Esophagus squamous epithelium (tissue), 5 donors: ENCODE measurements around the gene PFKFB4. TPM values are rescaled to one million over a fixed set of nuclear protein-coding genes. Genes with fewer than 3 reads are reported as not detected.

Source experiments
- DNase-seq: peaks from one replicate; lab custom pipeline; 2025; lab: John Stamatoyannopoulos, UW
- H3K27ac ChIP-seq, 4 donors: fragments of 200-600 bp; sonication (generic); one replicate each; pipeline ENCODE4 v1.5.1; 2016 to 2019; ENCODE audit warnings: mild to moderate bottlenecking in 1 of 4
- H3K27me3 ChIP-seq, 4 donors: fragments of 200-600 bp; sonication (generic); 1 replicate in 3 of 4; 2 replicates in 1 of 4; pipeline versions ENCODE4 v1.5.1 to v1.6.0; 2017 to 2021; ENCODE audit warnings: antibody characterized with exemption in 1 of 4
- H3K36me3 ChIP-seq, 3 donors: fragments of 200-600 bp; sonication (generic); one replicate each; pipeline ENCODE4 v1.5.1; 2016 to 2019
- H3K4me1 ChIP-seq, 3 donors: fragments of 200-600 bp; sonication (generic); one replicate each; pipeline ENCODE4 v1.5.1; 2017 to 2019
- H3K4me3 ChIP-seq, 4 donors: fragments of 200-600 bp; sonication (generic); 1 replicate in 3 of 4; 2 replicates in 1 of 4; pipeline ENCODE4 v1.5.1; 2016 to 2019; ENCODE audit warnings: mild to moderate bottlenecking in 2 of 4, moderate library complexity in 1 of 4
- H3K9me3 ChIP-seq, 3 donors: fragments of 200-600 bp; sonication (generic); one replicate each; pipeline ENCODE4 v1.5.1; 2016 to 2019
- POLR2A ChIP-seq, 4 donors: fragments of 450-650 bp; IDR thresholded peaks; one replicate each; pipeline ENCODE4 v1.6.1; 2017; ENCODE audit warnings: antibody characterized with exemption in 4 of 4, mild to moderate bottlenecking in 4 of 4, moderate library complexity in 3 of 4
- WGBS, 2 donors: methylation state at CpG; one replicate each; pipeline ENCODE4 v1.1.5; 2018; 5-methylcytosine and 5-hydroxymethylcytosine counted together
- intact Hi-C: fragments of 100-400 bp; cut with DNase I; formaldehyde crosslinking; loops from one replicate; pipeline ENCODE4 v1.15.0; 2022
- total RNA-seq, 4 donors: library from RNA; depleted of rRNA; stranded (reverse); fragments of >200 nt; gene quantifications; one replicate each; pipeline ENCODE4 v1.1.0, GENCODE V29; 2016
- TF ChIP-seq, protein P1 (sequence below), 6 experiments: fragments of 450-650 bp in 4 of 6; fragments of 200-600 bp in 2 of 6; sonication (generic) in 2 of 6; IDR thresholded peaks; one replicate each; pipeline ENCODE4 v1.5.1; 2016 to 2019; ENCODE audit warnings: antibody characterized with exemption in 6 of 6, mild to moderate bottlenecking in 4 of 6, moderate library complexity in 4 of 6
- donor health status: DM: yes; HTN: yes; CAD: no.

Gene PFKFB4
- total RNA-seq, 4 donors from 2014 or later = 6.7 to 10.2 (median 8.0) TPM

DNA sequence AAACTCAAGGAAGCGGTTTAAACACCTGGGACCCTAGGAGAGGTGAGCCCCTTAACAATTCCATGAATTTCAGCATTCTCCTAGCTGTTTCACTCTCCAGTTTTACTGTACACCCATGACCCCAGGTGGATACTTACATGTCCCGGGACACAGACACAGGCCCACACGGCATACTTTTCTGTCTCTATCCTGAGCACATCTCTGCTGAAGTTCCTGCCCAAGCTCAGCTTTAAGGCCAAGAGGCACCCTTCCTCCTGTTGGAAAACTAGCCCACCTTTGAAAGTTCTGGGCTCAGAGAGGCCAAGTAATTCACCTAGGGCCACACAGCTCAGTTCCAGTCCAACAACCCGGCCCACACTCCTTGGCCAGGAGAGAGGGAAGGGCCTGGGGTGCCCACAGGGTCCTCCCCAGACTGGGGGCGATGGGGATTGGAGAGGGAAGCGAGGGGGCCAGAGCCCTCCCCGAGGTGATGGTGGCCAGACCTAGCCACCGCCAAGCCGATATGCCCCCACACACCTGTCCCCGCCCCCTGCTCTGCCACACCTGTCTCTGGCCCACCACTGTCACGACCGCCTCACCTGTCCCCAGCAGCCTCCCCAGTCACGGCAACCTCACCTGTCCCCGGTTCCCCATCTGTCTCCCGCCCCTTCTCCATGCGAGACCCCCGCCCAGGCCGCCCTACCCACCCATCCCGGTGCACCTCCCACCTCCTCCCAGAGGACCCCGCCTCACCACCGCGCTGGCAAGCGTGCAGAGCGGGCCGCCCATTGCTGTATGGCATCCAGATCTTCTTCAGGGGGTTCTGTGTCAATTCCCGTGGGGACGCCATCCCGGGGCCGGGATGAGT is 431 bp downstream of the PFKFB4 start:
- H3K36me3 ChIP-seq = no peaks in the 10 kb centered on the region
- peak overlapping the region; percentile 78 to 86 (median 84) for H3K27ac ChIP-seq
- H3K27me3 ChIP-seq = no peaks in the 10 kb centered on the region
- intact Hi-C loops = no loop called here
- 12 to 22% methylated on average over 11 to 16 of the region's 29 CpGs for WGBS, 2 donors
- DNase-seq = no peak
- TF ChIP-seq, protein P1, sequence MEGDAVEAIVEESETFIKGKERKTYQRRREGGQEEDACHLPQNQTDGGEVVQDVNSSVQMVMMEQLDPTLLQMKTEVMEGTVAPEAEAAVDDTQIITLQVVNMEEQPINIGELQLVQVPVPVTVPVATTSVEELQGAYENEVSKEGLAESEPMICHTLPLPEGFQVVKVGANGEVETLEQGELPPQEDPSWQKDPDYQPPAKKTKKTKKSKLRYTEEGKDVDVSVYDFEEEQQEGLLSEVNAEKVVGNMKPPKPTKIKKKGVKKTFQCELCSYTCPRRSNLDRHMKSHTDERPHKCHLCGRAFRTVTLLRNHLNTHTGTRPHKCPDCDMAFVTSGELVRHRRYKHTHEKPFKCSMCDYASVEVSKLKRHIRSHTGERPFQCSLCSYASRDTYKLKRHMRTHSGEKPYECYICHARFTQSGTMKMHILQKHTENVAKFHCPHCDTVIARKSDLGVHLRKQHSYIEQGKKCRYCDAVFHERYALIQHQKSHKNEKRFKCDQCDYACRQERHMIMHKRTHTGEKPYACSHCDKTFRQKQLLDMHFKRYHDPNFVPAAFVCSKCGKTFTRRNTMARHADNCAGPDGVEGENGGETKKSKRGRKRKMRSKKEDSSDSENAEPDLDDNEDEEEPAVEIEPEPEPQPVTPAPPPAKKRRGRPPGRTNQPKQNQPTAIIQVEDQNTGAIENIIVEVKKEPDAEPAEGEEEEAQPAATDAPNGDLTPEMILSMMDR (IDR thresholded peaks at IDR 0.05) = no peak
- peak in 2 of 4 donors; percentile 21 to 53 for TF ChIP-seq POLR2A (IDR thresholded peaks at IDR 0.05)
- H3K9me3 ChIP-seq = no peaks in the 10 kb centered on the region
- H3K4me1 ChIP-seq = peaks cover 19 to 74% (median 45%) of the 10 kb centered on the region in 3 donors
- H3K4me3 ChIP-seq = peak overlapping the region; percentile 44 to 81 (median 62)

DNA sequence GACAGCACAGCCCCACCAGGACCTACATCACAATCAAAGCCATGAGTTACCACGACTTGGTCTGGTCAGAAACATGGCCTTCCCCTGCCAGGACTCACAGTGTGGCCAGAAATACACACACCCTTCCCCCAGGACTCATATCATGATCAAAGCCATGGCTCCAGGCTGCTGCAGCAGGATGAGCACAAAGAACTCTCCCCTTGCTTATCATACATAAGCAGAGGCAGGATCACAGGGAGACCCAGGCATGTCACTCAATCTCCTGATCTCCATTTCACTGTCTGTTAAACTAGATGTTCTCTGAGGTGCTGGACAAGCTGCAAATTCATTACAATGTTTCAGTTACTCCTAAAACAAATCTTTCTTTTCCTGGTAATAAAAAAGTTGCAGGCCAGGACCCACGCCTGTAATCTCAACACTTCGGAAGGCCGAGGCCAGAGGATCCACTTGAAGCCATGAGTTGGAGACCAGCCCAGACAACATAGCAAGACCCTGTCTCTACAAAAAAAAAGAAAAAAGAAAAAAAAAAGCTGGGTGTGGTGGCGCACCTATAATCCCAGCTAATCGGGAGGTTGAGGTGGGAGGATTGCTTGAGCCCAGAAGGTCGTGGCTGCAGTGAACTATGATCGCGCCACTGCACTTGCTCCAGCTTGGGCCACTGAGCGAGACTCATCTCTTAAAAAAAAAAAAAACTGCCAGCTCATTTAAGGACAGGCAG is 1.2 kb downstream of the PFKFB4 start:
- WGBS, 2 donors = 77 to 85% methylated on average over 10 of the region's 10 CpGs
- intact Hi-C loops = no loop called here
- H3K27ac ChIP-seq = peak overlapping the region in 2 of 4 donors; percentile 78 to 84

DNA sequence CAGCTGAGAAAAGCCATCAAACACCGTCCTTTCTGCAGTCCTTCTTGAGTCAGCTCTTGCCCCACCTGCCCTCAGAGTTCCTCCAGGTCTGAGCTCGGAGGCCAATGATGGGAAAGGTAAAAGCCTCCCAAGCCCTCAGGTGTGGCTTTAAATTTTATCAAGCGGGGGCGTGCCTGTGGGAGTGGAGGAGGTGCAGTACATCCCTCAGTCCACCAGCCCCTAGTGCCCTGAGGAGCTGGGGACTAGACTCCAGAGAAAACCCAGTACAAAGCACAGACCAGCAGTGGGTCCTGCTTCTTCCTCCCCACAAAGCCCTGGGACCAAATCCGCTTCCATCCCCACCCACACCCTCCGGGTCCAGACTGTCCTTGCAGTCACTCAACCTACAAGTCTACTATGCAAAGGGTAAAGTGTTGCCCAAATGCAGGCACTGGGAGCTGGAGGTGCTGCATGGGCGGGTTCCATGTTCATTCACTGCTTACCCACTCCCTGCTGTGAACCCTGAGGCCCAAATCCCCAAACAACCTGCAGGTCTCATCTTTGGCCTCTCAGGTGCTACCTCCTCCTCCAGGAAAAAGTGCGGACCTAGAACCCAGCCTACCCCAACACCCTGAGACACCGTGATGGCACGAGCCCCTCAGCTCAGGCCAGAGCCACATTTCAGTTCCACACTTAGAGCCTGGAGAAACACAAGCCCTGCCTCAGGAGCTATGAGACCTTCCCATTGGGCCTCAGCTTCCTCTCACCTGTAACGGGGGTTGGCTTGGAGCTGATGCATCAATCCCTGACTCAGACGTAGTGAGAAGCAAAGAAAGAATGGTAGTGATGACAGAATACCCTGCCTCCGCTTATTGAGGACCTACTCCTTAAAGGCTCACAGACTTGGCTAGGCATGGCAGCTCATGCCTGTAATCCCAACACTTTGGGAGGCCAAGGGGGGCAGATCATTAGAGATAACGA is 2.4 kb downstream of the PFKFB4 start:
- H3K27ac ChIP-seq = no peak overlapping the region
- no peaks in the 10 kb centered on the region for H3K27me3 ChIP-seq
- peaks cover 9 to 53% (median 30%) of the 10 kb centered on the region in 3 donors for H3K4me1 ChIP-seq
- intact Hi-C loops = loop anchor here (5.0 kb wide), 1 partner anchor 92 kb away; no protein-coding TSS in a partner anchor
- no peak for DNase-seq
- 71 to 89% methylated on average over 9 to 11 of the region's 14 CpGs for WGBS, 2 donors
- H3K36me3 ChIP-seq = peaks cover 0 to 9% (median 0%) of the 10 kb centered on the region in 3 donors
- H3K4me3 ChIP-seq = no peak overlapping the region
- TF ChIP-seq POLR2A (IDR thresholded peaks at IDR 0.05) = no peak
- TF ChIP-seq, protein P1 (IDR thresholded peaks at IDR 0.05) = no peak
- no peaks in the 10 kb centered on the region for H3K9me3 ChIP-seq

More for the DNA sequence above, 1.2 kb downstream of the PFKFB4 start:
- TF ChIP-seq, protein P1 (IDR thresholded peaks at IDR 0.05) = no peak
- TF ChIP-seq POLR2A (IDR thresholded peaks at IDR 0.05) = no peak
- Histone ChIP-seq H3K4me3 (peak overlapping the region in 1 of 4 donors; percentile 66), H3K4me1 (peaks cover 11 to 66% (median 39%) of the 10 kb centered on the region in 3 donors), H3K27me3 (no peaks in the 10 kb centered on the region), H3K36me3 (no peaks in the 10 kb centered on the region), H3K9me3 (no peaks in the 10 kb centered on the region)
- DNase-seq = no peak

DNA sequence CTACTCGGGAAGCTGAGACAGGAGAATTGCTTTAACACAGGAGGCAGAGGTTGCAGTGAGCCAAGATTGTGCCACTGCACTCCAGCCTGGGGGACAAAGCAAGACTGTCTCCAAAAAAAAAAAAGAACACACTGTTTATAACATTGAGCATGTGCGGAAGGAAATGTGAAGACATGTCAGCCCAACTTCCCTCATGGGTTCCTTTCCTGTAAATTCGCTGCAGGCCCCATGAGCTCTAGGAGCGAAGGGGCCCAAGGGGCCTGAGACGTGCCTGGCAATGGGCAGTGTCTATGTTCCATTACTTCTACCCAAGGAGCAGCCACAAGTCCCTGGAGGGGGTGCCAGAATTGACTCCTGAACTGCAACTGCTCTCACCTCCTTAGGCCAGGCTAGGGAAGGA is 3.2 kb downstream of the PFKFB4 start:
- Histone ChIP-seq H3K4me1 (peaks cover 17 to 52% (median 22%) of the 10 kb centered on the region in 3 donors), H3K27ac (no peak overlapping the region)
- 85 to 94% methylated on average over 5 of the region's 5 CpGs for WGBS, 2 donors

More for the DNA sequence above, 3.2 kb downstream of the PFKFB4 start:
- Histone ChIP-seq H3K4me3 (no peak overlapping the region), H3K36me3 (peaks cover 0 to 11% (median 0%) of the 10 kb centered on the region in 3 donors), H3K27me3 (no peaks in the 10 kb centered on the region), H3K9me3 (no peaks in the 10 kb centered on the region)
- intact Hi-C loops = loop anchor here (5.0 kb wide), 1 partner anchor 91 kb away; no protein-coding TSS in a partner anchor
- DNase-seq = no peak
- TF ChIP-seq POLR2A (IDR thresholded peaks at IDR 0.05) = no peak
- TF ChIP-seq, protein P1 (IDR thresholded peaks at IDR 0.05) = no peak
